GM12878 (cell line): Measurements from ENCODE around the gene REEP3. TPM values are rescaled to one million over a fixed set of nuclear protein-coding genes. Genes with fewer than 3 reads are reported as not detected.

Source experiments
- CREB1 ChIP-seq: IDR thresholded peaks from 2 replicates; pipeline ENCODE4 v1.6.1; 2012; ENCODE audit warnings: low read depth, mild to moderate bottlenecking, inconsistent platforms
- EED ChIP-seq: sonication (generic); IDR thresholded peaks from 2 replicates; pipeline ENCODE4 v1.6.1; 2016; ENCODE audit warnings: antibody characterized with exemption, low read depth
- EP300 ChIP-seq, 2 experiments: fragments of 150-350 bp in 1 of 2; IDR thresholded peaks; 2 replicates each; pipeline ENCODE4 v1.6.1; 2011 to 2012; ENCODE audit warnings: low read depth in 2 of 2, low read length in 2 of 2, borderline replicate concordance in 1 of 2, improper control_type of control experiment in 1 of 2, inconsistent platforms in 1 of 2; ENCODE audit not compliant: control insufficient read depth in 1 of 2
- ESRRA ChIP-seq: IDR thresholded peaks from 2 replicates; pipeline ENCODE4 v1.6.1; 2012; ENCODE audit warnings: mild to moderate bottlenecking, low read length, improper control_type of control experiment
- FOXM1 ChIP-seq: IDR thresholded peaks from 2 replicates; pipeline ENCODE4 v1.6.1; 2012; ENCODE audit warnings: low read depth, mild to moderate bottlenecking, inconsistent platforms, low read length, moderate library complexity
- GATAD2B ChIP-seq: fragments of 450-650 bp; conservative IDR thresholded peaks from 2 replicates; pipeline ENCODE4 v1.6.1; 2017; ENCODE audit warnings: low read depth, mild to moderate bottlenecking, moderate library complexity
- HDAC6 ChIP-seq: fragments of 200-600 bp; sonication (generic); IDR thresholded peaks from one replicate; pipeline ENCODE4 v1.8.0; 2017; ENCODE audit warnings: antibody characterized with exemption; ENCODE audit not compliant: unreplicated experiment
- PML ChIP-seq: IDR thresholded peaks from 2 replicates; pipeline ENCODE4 v1.6.1; 2012; ENCODE audit warnings: low read length, inconsistent platforms
- RUNX3 ChIP-seq: IDR thresholded peaks from 2 replicates; pipeline ENCODE4 v1.6.1; 2012; ENCODE audit warnings: low read length, inconsistent platforms
- SMAD5 ChIP-seq: IDR thresholded peaks from 2 replicates; pipeline ENCODE4 v1.6.1; 2016; ENCODE audit warnings: antibody characterized with exemption, low read depth
- SREBF1 ChIP-seq: IDR thresholded peaks from 2 replicates; pipeline ENCODE4 v1.6.1; 2012; ENCODE audit warnings: mild to moderate bottlenecking, low read length
- TAF1 ChIP-seq: IDR thresholded peaks from 2 replicates; pipeline ENCODE4 v1.6.1; 2011; ENCODE audit warnings: mild to moderate bottlenecking, low read depth, low read length, borderline replicate concordance
- TCF3 ChIP-seq: IDR thresholded peaks from 2 replicates; pipeline ENCODE4 v1.6.1; 2012; ENCODE audit warnings: low read depth, mild to moderate bottlenecking, low read length, borderline replicate concordance; ENCODE audit not compliant: insufficient read depth
- polyA plus RNA-seq, 11 experiments: library from polyadenylated mRNA; depleted of rRNA in 4 of 11; unstranded in 6 of 11; stranded (reverse) in 5 of 11; fragments of >200 nt; fragmentation: Nextera tagmentation in 4 of 11; fragmentation: Illumina TruSeq in 1 of 11; extraction: Ambion mirVana in 4 of 11; extraction: Trizol in 1 of 11; gene quantifications; 1 replicate in 1 of 11; 2 replicates in 10 of 11; pipeline versions ENCODE4 v1.2.1 to v1.2.3, GENCODE V29; 2011 to 2016; ENCODE audit warnings: inconsistent platforms in 2 of 11, missing spikeins in 2 of 11, low read depth in 1 of 11
- total RNA-seq, 4 experiments: library from RNA; depleted of rRNA in 3 of 4; stranded (reverse); fragments of >200 nt in 3 of 4; fragmentation: Illumina TruSeq in 1 of 4; extraction: Trizol in 1 of 4; gene quantifications; 2 replicates each; pipeline versions ENCODE4 v1.2.1 to v1.2.3, GENCODE V29; 2013 to 2021
- TF ChIP-seq, protein P1 (sequence below): fragments of 450-650 bp; formaldehyde crosslinking; IDR thresholded peaks from 2 replicates; pipeline ENCODE4 v1.4.0; 2020; ENCODE audit warnings: mild to moderate bottlenecking, moderate library complexity
- TF ChIP-seq, protein P2 (sequence below): fragments of 450-650 bp; IDR thresholded peaks from 2 replicates; pipeline ENCODE4 v1.6.1; 2017; ENCODE audit warnings: mild to moderate bottlenecking, low read depth, inconsistent platforms; ENCODE audit not compliant: poor library complexity, severe bottlenecking
- TF ChIP-seq, protein P3 (sequence below): fragments of 450-650 bp; conservative IDR thresholded peaks from 2 replicates; pipeline ENCODE4 v1.6.1; 2017; ENCODE audit warnings: mild to moderate bottlenecking, moderate library complexity
- TF ChIP-seq, protein P4 (sequence below): fragments of 450-650 bp; IDR thresholded peaks from 2 replicates; pipeline ENCODE4 v1.6.1; 2017; ENCODE audit warnings: mild to moderate bottlenecking, moderate library complexity

Gene REEP3
- total and polyA plus RNA-seq, 10 of the 15 experiments (the other 5 are each of a cell fraction or from before 2014, with no cell fraction given) = 4.9 to 25.9 (median 16.2) TPM

DNA sequence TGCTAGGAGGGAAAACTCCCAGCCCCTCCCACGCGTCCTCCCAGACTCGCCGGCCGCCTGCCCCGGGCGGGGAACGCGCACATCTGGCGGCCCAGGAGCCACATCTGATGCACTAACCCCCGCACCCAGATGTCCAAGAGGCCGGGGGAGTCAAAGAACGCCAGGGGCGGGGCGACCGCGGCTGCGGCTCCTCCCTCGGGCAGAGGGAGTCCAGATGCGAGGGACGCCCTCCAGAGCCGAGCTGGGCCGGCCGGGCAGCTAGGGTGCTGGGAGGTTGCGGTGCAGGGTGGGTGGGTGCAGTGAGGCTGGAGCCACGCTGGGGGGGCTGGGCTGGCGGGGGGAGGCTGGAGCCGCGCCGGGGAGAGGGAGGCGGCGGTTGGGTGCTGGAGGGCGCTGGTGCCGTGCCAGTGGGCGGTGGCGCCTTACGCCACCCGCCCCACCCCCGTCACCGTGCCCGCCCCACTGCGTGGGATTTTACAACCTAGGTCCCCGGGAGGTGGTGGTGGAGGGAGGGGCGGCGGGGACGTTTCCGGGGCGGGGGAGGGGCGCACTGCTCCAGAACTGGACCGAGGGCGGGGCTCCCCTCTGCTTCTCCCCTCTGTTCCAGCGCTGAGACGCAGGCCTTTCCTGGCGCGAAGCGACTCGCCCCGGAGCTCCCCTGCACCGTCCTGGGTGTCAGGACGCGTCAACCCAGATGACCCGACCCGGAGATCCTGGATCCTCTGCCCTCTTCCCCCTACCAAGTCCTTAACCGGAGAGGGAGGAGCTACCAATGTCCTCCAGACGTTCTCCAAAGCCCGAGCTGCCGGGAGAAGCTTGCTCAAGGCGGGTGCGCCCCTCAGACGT, 109.1 kb downstream of the REEP3 start (continued):
- TF ChIP-seq, protein P1, sequence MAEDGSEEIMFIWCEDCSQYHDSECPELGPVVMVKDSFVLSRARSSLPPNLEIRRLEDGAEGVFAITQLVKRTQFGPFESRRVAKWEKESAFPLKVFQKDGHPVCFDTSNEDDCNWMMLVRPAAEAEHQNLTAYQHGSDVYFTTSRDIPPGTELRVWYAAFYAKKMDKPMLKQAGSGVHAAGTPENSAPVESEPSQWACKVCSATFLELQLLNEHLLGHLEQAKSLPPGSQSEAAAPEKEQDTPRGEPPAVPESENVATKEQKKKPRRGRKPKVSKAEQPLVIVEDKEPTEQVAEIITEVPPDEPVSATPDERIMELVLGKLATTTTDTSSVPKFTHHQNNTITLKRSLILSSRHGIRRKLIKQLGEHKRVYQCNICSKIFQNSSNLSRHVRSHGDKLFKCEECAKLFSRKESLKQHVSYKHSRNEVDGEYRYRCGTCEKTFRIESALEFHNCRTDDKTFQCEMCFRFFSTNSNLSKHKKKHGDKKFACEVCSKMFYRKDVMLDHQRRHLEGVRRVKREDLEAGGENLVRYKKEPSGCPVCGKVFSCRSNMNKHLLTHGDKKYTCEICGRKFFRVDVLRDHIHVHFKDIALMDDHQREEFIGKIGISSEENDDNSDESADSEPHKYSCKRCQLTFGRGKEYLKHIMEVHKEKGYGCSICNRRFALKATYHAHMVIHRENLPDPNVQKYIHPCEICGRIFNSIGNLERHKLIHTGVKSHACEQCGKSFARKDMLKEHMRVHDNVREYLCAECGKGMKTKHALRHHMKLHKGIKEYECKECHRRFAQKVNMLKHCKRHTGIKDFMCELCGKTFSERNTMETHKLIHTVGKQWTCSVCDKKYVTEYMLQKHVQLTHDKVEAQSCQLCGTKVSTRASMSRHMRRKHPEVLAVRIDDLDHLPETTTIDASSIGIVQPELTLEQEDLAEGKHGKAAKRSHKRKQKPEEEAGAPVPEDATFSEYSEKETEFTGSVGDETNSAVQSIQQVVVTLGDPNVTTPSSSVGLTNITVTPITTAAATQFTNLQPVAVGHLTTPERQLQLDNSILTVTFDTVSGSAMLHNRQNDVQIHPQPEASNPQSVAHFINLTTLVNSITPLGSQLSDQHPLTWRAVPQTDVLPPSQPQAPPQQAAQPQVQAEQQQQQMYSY (CRISPR knock-in tag) = no peak
- TF ChIP-seq TCF3 (peak; percentile 60; the same call in 1 of the 2 replicates), EP300 (IDR thresholded peaks at IDR 0.05; ENCODE audit: borderline replicate concordance in 1 of 2, control insufficient read depth in 1 of 2, low read depth in 2 of 2, low read length in 2 of 2) (no peak), RUNX3 (no peak), SREBF1 (no peak), FOXM1 (no peak), PML (peak; percentile 22; the same call in 1 of the 2 replicates), TAF1 (peak; percentile 30; the same call in 1 of the 2 replicates), EED (no peak; the same call in 1 of the 2 replicates), CREB1 (peak; percentile 55), ESRRA (no peak), HDAC6 (no peak), GATAD2B (peak; percentile 63), SMAD5 (no peak; the same call in 1 of the 2 replicates)
- TF ChIP-seq, protein P2, sequence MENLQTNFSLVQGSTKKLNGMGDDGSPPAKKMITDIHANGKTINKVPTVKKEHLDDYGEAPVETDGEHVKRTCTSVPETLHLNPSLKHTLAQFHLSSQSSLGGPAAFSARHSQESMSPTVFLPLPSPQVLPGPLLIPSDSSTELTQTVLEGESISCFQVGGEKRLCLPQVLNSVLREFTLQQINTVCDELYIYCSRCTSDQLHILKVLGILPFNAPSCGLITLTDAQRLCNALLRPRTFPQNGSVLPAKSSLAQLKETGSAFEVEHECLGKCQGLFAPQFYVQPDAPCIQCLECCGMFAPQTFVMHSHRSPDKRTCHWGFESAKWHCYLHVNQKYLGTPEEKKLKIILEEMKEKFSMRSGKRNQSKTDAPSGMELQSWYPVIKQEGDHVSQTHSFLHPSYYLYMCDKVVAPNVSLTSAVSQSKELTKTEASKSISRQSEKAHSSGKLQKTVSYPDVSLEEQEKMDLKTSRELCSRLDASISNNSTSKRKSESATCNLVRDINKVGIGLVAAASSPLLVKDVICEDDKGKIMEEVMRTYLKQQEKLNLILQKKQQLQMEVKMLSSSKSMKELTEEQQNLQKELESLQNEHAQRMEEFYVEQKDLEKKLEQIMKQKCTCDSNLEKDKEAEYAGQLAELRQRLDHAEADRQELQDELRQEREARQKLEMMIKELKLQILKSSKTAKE = no peak
- TF ChIP-seq, protein P3, sequence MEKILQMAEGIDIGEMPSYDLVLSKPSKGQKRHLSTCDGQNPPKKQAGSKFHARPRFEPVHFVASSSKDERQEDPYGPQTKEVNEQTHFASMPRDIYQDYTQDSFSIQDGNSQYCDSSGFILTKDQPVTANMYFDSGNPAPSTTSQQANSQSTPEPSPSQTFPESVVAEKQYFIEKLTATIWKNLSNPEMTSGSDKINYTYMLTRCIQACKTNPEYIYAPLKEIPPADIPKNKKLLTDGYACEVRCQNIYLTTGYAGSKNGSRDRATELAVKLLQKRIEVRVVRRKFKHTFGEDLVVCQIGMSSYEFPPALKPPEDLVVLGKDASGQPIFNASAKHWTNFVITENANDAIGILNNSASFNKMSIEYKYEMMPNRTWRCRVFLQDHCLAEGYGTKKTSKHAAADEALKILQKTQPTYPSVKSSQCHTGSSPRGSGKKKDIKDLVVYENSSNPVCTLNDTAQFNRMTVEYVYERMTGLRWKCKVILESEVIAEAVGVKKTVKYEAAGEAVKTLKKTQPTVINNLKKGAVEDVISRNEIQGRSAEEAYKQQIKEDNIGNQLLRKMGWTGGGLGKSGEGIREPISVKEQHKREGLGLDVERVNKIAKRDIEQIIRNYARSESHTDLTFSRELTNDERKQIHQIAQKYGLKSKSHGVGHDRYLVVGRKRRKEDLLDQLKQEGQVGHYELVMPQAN = peak; percentile 52; the same call in 1 of the 2 replicates
- TF ChIP-seq, protein P4, sequence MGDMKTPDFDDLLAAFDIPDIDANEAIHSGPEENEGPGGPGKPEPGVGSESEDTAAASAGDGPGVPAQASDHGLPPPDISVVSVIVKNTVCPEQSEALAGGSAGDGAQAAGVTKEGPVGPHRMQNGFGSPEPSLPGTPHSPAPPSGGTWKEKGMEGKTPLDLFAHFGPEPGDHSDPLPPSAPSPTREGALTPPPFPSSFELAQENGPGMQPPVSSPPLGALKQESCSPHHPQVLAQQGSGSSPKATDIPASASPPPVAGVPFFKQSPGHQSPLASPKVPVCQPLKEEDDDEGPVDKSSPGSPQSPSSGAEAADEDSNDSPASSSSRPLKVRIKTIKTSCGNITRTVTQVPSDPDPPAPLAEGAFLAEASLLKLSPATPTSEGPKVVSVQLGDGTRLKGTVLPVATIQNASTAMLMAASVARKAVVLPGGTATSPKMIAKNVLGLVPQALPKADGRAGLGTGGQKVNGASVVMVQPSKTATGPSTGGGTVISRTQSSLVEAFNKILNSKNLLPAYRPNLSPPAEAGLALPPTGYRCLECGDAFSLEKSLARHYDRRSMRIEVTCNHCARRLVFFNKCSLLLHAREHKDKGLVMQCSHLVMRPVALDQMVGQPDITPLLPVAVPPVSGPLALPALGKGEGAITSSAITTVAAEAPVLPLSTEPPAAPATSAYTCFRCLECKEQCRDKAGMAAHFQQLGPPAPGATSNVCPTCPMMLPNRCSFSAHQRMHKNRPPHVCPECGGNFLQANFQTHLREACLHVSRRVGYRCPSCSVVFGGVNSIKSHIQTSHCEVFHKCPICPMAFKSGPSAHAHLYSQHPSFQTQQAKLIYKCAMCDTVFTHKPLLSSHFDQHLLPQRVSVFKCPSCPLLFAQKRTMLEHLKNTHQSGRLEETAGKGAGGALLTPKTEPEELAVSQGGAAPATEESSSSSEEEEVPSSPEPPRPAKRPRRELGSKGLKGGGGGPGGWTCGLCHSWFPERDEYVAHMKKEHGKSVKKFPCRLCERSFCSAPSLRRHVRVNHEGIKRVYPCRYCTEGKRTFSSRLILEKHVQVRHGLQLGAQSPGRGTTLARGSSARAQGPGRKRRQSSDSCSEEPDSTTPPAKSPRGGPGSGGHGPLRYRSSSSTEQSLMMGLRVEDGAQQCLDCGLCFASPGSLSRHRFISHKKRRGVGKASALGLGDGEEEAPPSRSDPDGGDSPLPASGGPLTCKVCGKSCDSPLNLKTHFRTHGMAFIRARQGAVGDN = no peak
